CD8-positive, alpha-beta memory T cell (primary cell): Measurements from ENCODE around the gene MCC. TPM values are rescaled to one million over a fixed set of nuclear protein-coding genes. Genes with fewer than 3 reads are reported as not detected.

Experiments
- CTCF ChIA-PET: fragments of 350-600 bp; sonication (Branson Sonifier 250); formaldehyde crosslinking; loops from one replicate; lab custom pipeline; 2021; ENCODE audit warnings: antibody characterized with exemption; lab: Charles Lee
- POLR2A ChIA-PET: fragments of 350-600 bp; sonication (Branson Sonifier 250); formaldehyde crosslinking; loops from one replicate; lab custom pipeline; 2021; ENCODE audit warnings: antibody characterized with exemption; lab: Charles Lee
- DNase-seq, 5 donors: peaks; one replicate each; pipeline versions ENCODE4 v3.0.0 to v3.0.0-alpha.2; 2020 to 2022; ENCODE audit warnings: mixed read lengths in 1 of 5
- H3K27ac ChIP-seq: one replicate; pipeline ENCODE4 v1.7.0; 2013; ENCODE audit warnings: low read depth, mild to moderate bottlenecking, low read length, moderate library complexity
- H3K27me3 ChIP-seq: 2 replicates; pipeline ENCODE4 v1.7.0; 2013; ENCODE audit warnings: low read length, mild to moderate bottlenecking; ENCODE audit not compliant: insufficient read depth, poor library complexity, severe bottlenecking
- H3K36me3 ChIP-seq: 2 replicates; pipeline ENCODE4 v1.7.0; 2013; ENCODE audit warnings: mild to moderate bottlenecking, low read length, moderate library complexity; ENCODE audit not compliant: insufficient read depth
- H3K4me1 ChIP-seq: 2 replicates; pipeline ENCODE4 v1.7.0; 2013; ENCODE audit warnings: mild to moderate bottlenecking, low read length, moderate library complexity; ENCODE audit not compliant: insufficient read depth
- H3K4me3 ChIP-seq: 2 replicates; pipeline ENCODE4 v1.7.0; 2013; ENCODE audit warnings: mild to moderate bottlenecking, low read length
- H3K9me3 ChIP-seq: 2 replicates; pipeline ENCODE4 v1.7.0; 2013; ENCODE audit warnings: mild to moderate bottlenecking, low read length
- H3K27ac Mint-ChIP-seq, 8 donors: one replicate each; pipeline ENCODE4 v1.8.0; 2020 to 2021; ENCODE audit warnings: mixed read lengths in 8 of 8, mild to moderate bottlenecking in 6 of 8, inconsistent platforms in 3 of 8, moderate library complexity in 3 of 8
- H3K27me3 Mint-ChIP-seq, 2 donors: one replicate each; pipeline ENCODE4 v1.8.0; 2020 to 2021; ENCODE audit warnings: mixed read lengths in 2 of 2, mild to moderate bottlenecking in 1 of 2, moderate library complexity in 1 of 2
- H3K36me3 Mint-ChIP-seq, 3 donors: one replicate each; pipeline ENCODE4 v1.8.0; 2020 to 2021; ENCODE audit warnings: mixed read lengths in 3 of 3, inconsistent platforms in 1 of 3, mild to moderate bottlenecking in 1 of 3
- H3K4me1 Mint-ChIP-seq, 3 donors: one replicate each; pipeline ENCODE4 v1.8.0; 2020 to 2021; ENCODE audit warnings: mixed read lengths in 3 of 3, inconsistent platforms in 1 of 3, mild to moderate bottlenecking in 1 of 3
- H3K4me3 Mint-ChIP-seq, 7 donors: one replicate each; pipeline ENCODE4 v1.8.0; 2020 to 2021; ENCODE audit warnings: mixed read lengths in 7 of 7, mild to moderate bottlenecking in 6 of 7, moderate library complexity in 4 of 7, inconsistent platforms in 2 of 7
- H3K9me3 Mint-ChIP-seq, 5 donors: one replicate each; pipeline ENCODE4 v1.8.0; 2020 to 2022; ENCODE audit warnings: mixed read lengths in 5 of 5, mild to moderate bottlenecking in 3 of 5, moderate library complexity in 2 of 5, inconsistent platforms in 1 of 5
- polyA plus RNA-seq: library from polyadenylated mRNA; unstranded; fragments of 300-500 nt; fragmentation: Illumina TruSeq; gene quantifications from one replicate; pipeline ENCODE4 v1.2.3, GENCODE V29; 2021
- total RNA-seq, 2 experiments: library from RNA; stranded (reverse); gene quantifications; one replicate each; pipeline ENCODE4 v1.2.3, GENCODE V29; 2021

MCC gene
- total and polyA plus RNA-seq, 3 experiments from 2014 or later = 4.2 to 5.4 (median 4.9) TPM

DNA sequence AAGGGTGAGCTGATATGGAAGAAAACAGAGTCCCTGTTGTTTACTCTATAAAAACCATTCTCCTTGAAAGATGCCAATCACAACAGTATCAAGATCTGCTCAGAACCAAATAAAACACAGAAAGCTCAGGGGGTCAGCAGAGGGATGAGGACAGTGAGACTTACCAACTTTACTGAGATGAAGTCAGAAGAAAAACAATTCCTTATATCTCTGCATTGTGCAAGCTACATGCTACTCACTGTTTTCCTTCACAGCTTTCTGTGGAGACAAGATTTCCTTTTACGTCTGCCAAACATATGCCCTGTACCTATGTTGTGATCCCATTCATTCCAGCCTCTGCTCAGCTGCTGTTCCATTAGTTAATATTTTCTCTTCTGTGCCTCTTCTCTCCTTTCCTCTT, 239.0 kb downstream of the MCC start:
- Mint-ChIP-seq H3K27me3 (peaks cover 1 to 21% of the 10 kb centered on the region in 2 donors), H3K27ac (no peak overlapping the region), H3K36me3 (peaks cover 0 to 8% (median 0%) of the 10 kb centered on the region in 3 donors), H3K4me3 (no peak overlapping the region), H3K4me1 (peaks cover 0 to 7% (median 3%) of the 10 kb centered on the region in 3 donors), H3K9me3 (no peaks in the 10 kb centered on the region)
- DNase-seq = no peak
- Histone ChIP-seq H3K4me3 (no peak overlapping the region), H3K9me3 (no peaks in the 10 kb centered on the region), H3K27me3 (no peaks in the 10 kb centered on the region), H3K36me3 (no peaks in the 10 kb centered on the region), H3K4me1 (no peaks in the 10 kb centered on the region), H3K27ac (no peak overlapping the region)
- POLR2A ChIA-PET = no interaction called here
- CTCF ChIA-PET = no interaction called here

GRCh38 chr5:113246361-113246870, 241.8 kb downstream of the MCC start:
- Mint-ChIP-seq H3K36me3 (peaks cover 0 to 8% (median 0%) of the 10 kb centered on the region in 3 donors), H3K27ac (no peak overlapping the region), H3K4me3 (no peak overlapping the region), H3K9me3 (no peaks in the 10 kb centered on the region), H3K4me1 (peaks cover 3 to 17% (median 3%) of the 10 kb centered on the region in 3 donors), H3K27me3 (peaks cover 1 to 16% of the 10 kb centered on the region in 2 donors)
- Histone ChIP-seq H3K36me3 (no peaks in the 10 kb centered on the region), H3K4me3 (no peak overlapping the region), H3K27ac (no peak overlapping the region), H3K4me1 (no peaks in the 10 kb centered on the region), H3K27me3 (no peaks in the 10 kb centered on the region), H3K9me3 (no peaks in the 10 kb centered on the region)
- CTCF ChIA-PET = no interaction called here
- DNase-seq = no peak
- POLR2A ChIA-PET = no interaction called here

DNA sequence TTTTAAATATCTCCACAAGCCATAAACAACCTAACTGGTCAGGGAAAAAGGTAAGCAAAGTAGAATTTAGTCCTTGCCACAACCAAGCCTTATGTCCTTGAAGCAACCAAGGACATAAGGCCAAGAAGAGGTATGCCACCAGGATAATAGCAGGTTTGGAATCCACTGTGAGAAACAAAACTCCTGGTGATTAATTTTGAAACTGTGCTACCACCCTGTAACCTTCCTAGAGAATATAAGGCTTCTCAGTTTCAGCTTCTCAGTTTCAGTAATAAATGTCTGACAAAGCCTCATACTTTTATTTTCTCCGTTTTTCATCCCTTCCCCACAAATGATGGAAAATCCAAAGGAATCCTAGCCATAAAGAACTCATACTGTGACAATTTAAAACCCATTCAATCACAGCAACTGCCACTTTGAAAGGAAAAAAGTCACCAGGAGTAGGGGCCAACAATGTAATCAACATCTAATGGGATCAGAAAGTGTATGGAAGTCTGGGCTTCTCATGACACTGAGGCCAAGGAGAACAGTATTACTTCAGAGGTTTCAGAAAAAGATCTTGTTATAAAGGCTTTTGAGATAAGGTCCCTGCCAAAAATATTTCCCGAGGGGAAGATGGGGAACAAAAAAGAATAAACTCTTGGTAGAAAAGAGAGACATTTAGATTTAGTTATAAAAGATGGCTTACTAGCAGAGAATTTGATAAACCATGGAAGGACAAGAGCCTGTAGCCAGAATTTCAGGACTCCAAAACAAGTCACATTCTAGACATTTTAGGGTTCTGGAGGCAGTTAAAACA, 242.6 kb downstream of the MCC start:
- no peak overlapping the region for H3K4me3 ChIP-seq
- peaks cover 3 to 17% (median 3%) of the 10 kb centered on the region in 3 donors for H3K4me1 Mint-ChIP-seq
- peaks cover 0 to 8% (median 0%) of the 10 kb centered on the region in 3 donors for H3K36me3 Mint-ChIP-seq
- H3K27me3 Mint-ChIP-seq = peaks cover 1 to 13% of the 10 kb centered on the region in 2 donors
- no peaks in the 10 kb centered on the region for H3K9me3 Mint-ChIP-seq
- ChIA-PET POLR2A (no interaction called here), CTCF (no interaction called here)
- no peak overlapping the region for H3K27ac ChIP-seq
- no peak for DNase-seq
- H3K4me3 Mint-ChIP-seq = no peak overlapping the region
- H3K4me1 ChIP-seq = no peaks in the 10 kb centered on the region
- no peak overlapping the region for H3K27ac Mint-ChIP-seq
- no peaks in the 10 kb centered on the region for H3K36me3 ChIP-seq
- H3K27me3 ChIP-seq = no peaks in the 10 kb centered on the region
- no peaks in the 10 kb centered on the region for H3K9me3 ChIP-seq

GRCh38 chr5:113244966-113245365, 243.3 kb downstream of the MCC start:
- Histone ChIP-seq H3K4me3 (no peak overlapping the region), H3K27me3 (no peaks in the 10 kb centered on the region), H3K27ac (no peak overlapping the region), H3K36me3 (no peaks in the 10 kb centered on the region), H3K4me1 (no peaks in the 10 kb centered on the region), H3K9me3 (no peaks in the 10 kb centered on the region)
- no peak overlapping the region for H3K4me3 Mint-ChIP-seq
- DNase-seq = no peak
- H3K27ac Mint-ChIP-seq = no peak overlapping the region
- ChIA-PET CTCF (no interaction called here), POLR2A (no interaction called here)
- H3K27me3 Mint-ChIP-seq = peaks cover 1 to 13% of the 10 kb centered on the region in 2 donors
- H3K9me3 Mint-ChIP-seq = no peaks in the 10 kb centered on the region
- peaks cover 0 to 8% (median 0%) of the 10 kb centered on the region in 3 donors for H3K36me3 Mint-ChIP-seq
- peaks cover 3 to 17% (median 3%) of the 10 kb centered on the region in 3 donors for H3K4me1 Mint-ChIP-seq

DNA sequence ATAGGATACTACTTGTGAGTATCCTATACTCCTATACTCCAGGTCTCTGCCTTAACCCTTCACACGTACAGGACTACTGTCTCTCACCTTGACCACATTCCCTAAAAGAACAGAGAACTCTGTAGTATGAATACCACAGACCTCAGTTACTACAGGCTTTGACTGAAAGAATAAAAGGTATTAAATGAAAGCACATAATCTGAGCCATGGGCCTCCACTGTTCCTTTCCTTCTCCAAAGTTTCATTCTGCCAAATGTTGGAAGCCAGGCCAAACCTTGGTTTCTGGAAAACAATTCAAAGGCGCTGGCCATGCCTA, 244.9 kb downstream of the MCC start:
- no peaks in the 10 kb centered on the region for H3K27me3 ChIP-seq
- Mint-ChIP-seq H3K27ac (no peak overlapping the region), H3K27me3 (peaks cover 1 to 17% of the 10 kb centered on the region in 2 donors), H3K4me1 (peaks cover 3 to 17% (median 3%) of the 10 kb centered on the region in 3 donors), H3K9me3 (no peaks in the 10 kb centered on the region), H3K36me3 (no peaks in the 10 kb centered on the region), H3K4me3 (no peak overlapping the region)
- no peak overlapping the region for H3K4me3 ChIP-seq
- no peaks in the 10 kb centered on the region for H3K4me1 ChIP-seq
- H3K36me3 ChIP-seq = no peaks in the 10 kb centered on the region
- CTCF ChIA-PET = no interaction called here
- no peak overlapping the region for H3K27ac ChIP-seq
- POLR2A ChIA-PET = no interaction called here
- no peaks in the 10 kb centered on the region for H3K9me3 ChIP-seq
- no peak for DNase-seq

- Histone ChIP-seq H3K9me3 (no peaks in the 10 kb centered on the region), H3K4me3 (no peak overlapping the region), H3K4me1 (no peaks in the 10 kb centered on the region), H3K27me3 (peaks cover 4% of the 10 kb centered on the region), H3K36me3 (no peaks in the 10 kb centered on the region), H3K27ac (no peak overlapping the region)
- H3K4me1 Mint-ChIP-seq = peaks cover 3 to 18% (median 3%) of the 10 kb centered on the region in 3 donors
- no peak for DNase-seq
- CTCF ChIA-PET = no interaction called here
- H3K27me3 Mint-ChIP-seq = peaks cover 1 to 17% of the 10 kb centered on the region in 2 donors
- H3K9me3 Mint-ChIP-seq = no peaks in the 10 kb centered on the region
- H3K27ac Mint-ChIP-seq = no peak overlapping the region
- no peak overlapping the region for H3K4me3 Mint-ChIP-seq
- POLR2A ChIA-PET = no interaction called here
- H3K36me3 Mint-ChIP-seq = no peaks in the 10 kb centered on the region
Observed at GRCh38 chr5:113242481-113243348, 245.5 kb downstream of the MCC start.

DNA sequence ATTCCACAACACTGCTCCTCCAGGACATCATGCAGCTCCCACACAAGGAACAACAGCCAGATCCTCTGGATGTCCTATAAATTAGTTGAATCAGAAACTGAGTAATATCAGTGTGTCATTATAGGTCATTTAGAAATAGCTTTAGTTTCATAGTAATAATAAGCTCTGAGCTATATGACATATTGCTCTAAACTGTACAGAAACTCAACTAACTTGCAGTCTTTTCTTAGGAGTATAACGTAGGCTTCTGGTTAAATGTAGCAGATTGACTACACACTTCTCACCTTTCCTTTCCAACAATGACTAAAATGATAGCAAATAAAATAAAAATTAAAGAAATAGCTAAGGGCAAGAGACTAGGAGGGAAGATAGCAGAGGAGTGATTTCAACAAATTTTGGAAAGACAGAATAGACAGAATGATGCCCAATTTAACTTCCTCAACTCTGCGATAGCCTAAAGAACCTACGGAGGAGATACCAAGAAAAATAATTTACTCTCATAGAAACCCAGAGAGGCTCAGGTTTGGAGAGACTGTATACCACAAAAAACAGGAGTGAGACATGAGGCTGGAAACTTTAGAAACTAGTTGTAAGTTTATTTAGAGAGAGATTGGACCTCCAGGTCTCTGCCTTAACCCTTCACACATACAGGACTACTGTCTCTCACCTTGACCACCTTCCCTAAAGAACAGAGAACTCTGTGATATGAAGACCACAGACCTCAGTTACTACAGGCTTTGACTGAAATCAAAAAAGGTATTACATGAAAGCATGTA, 247.1 kb downstream of the MCC start:
- H3K4me1 ChIP-seq = no peaks in the 10 kb centered on the region
- H3K27ac ChIP-seq = no peak overlapping the region
- H3K27me3 Mint-ChIP-seq = peaks cover 0 to 11% of the 10 kb centered on the region in 2 donors
- DNase-seq = no peak
- H3K9me3 ChIP-seq = no peaks in the 10 kb centered on the region
- H3K4me3 ChIP-seq = no peak overlapping the region
- no peaks in the 10 kb centered on the region for H3K36me3 Mint-ChIP-seq
- H3K9me3 Mint-ChIP-seq = no peaks in the 10 kb centered on the region
- ChIA-PET POLR2A (no interaction called here), CTCF (no interaction called here)
- peaks cover 5% of the 10 kb centered on the region for H3K27me3 ChIP-seq
- no peaks in the 10 kb centered on the region for H3K36me3 ChIP-seq
- peaks cover 1 to 17% (median 3%) of the 10 kb centered on the region in 3 donors for H3K4me1 Mint-ChIP-seq
- H3K4me3 Mint-ChIP-seq = no peak overlapping the region
- H3K27ac Mint-ChIP-seq = no peak overlapping the region
